Measurements from ENCODE around the gene CLDN11.

CLDN11 gene

GRCh38 chr3:170410428-170411029 is 8.1 kb upstream of the CLDN11 start:
- H3K27ac ChIP-seq (ENCODE audit: extremely low read depth, low read depth, low read length): no peak overlapping the region
- no peak overlapping the region for H3K4me3 ChIP-seq (ENCODE audit: low read depth, low read length)
- no peaks in the 10 kb centered on the region for H3K4me1 ChIP-seq (ENCODE audit: control insufficient read depth, insufficient read depth, low read length)
- no peak for TF ChIP-seq ZNF391 (tag by site-specific recombination; IDR thresholded peaks at IDR 0.05; ENCODE audit: borderline replicate concordance, low read depth)
- TF ChIP-seq, protein P1, sequence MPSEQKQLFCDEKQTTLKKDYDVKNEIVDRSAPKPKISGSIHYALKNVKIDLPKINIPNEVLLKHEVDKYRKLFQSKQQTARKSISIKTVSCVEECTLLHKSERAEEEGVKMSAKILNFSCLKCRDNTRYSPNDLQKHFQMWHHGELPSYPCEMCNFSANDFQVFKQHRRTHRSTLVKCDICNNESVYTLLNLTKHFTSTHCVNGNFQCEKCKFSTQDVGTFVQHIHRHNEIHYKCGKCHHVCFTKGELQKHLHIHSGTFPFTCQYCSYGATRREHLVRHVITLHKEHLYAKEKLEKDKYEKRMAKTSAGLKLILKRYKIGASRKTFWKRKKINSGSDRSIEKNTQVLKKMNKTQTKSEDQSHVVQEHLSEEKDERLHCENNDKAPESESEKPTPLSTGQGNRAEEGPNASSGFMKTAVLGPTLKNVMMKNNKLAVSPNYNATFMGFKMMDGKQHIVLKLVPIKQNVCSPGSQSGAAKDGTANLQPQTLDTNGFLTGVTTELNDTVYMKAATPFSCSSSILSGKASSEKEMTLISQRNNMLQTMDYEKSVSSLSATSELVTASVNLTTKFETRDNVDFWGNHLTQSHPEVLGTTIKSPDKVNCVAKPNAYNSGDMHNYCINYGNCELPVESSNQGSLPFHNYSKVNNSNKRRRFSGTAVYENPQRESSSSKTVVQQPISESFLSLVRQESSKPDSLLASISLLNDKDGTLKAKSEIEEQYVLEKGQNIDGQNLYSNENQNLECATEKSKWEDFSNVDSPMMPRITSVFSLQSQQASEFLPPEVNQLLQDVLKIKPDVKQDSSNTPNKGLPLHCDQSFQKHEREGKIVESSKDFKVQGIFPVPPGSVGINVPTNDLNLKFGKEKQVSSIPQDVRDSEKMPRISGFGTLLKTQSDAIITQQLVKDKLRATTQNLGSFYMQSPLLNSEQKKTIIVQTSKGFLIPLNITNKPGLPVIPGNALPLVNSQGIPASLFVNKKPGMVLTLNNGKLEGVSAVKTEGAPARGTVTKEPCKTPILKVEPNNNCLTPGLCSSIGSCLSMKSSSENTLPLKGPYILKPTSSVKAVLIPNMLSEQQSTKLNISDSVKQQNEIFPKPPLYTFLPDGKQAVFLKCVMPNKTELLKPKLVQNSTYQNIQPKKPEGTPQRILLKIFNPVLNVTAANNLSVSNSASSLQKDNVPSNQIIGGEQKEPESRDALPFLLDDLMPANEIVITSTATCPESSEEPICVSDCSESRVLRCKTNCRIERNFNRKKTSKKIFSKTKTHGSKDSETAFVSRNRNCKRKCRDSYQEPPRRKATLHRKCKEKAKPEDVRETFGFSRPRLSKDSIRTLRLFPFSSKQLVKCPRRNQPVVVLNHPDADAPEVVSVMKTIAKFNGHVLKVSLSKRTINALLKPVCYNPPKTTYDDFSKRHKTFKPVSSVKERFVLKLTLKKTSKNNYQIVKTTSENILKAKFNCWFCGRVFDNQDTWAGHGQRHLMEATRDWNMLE (tag by site-specific recombination; conservative IDR thresholded peaks at IDR 0.05; ENCODE audit: low read depth): no peak
- TF ChIP-seq ZNF654 (tag by site-specific recombination; IDR thresholded peaks at IDR 0.05; ENCODE audit: low read depth): peak; percentile 45
- peak; percentile 58; the same call in 1 of the 2 replicates for TF ChIP-seq ZNF2 (tag by site-specific recombination; IDR thresholded peaks at IDR 0.05)
- H3K9me3 ChIP-seq (ENCODE audit: control insufficient read depth, insufficient read depth, low read depth, low read length): no peaks in the 10 kb centered on the region
- ChIA-PET POLR2A (no interaction called here), CTCF (interaction anchor here (0.6 to 12.4 kb wide), 15 partner anchors 42 to 1455 kb away, joined by 3 to 202 read pairs (median 4); no protein-coding TSS in a partner anchor)
- H3K36me3 ChIP-seq (ENCODE audit: control insufficient read depth in 2 of 2, insufficient read depth in 1 of 2, low read length in 2 of 2): no peaks in the 10 kb centered on the region

DNA sequence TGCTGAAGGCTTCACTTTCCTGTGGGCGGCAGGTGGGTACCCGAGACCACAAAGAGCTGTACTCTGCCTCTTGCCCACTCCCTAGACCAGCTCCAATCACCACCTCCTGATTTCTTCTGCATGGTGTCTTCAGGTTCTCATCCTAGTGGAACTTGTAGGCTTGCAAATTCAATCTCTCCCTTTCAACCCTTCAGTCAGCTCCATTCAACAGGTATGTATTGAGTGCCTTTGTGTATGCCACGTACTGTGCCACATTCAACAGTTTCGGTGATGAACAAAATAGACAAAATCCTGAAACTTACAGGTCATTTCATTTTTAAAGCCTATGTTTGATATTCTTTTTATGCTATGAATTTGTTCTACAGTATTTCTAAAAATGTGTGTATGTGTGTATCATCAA is 5.4 kb upstream of the CLDN11 start:
- ChIA-PET CTCF (interaction anchor here (0.6 to 12.4 kb wide), 20 partner anchors 8 to 435 kb away, joined by 3 to 202 read pairs (median 4); no protein-coding TSS in a partner anchor), POLR2A (no interaction called here)
- no peak for TF ChIP-seq ZFP69B (tag by site-specific recombination; IDR thresholded peaks at IDR 0.05)
- TF ChIP-seq SCRT1 (tag by site-specific recombination; IDR thresholded peaks at IDR 0.05; ENCODE audit: borderline replicate concordance): peak; percentile 74
- TF ChIP-seq SCRT2 (tag by site-specific recombination; IDR thresholded peaks at IDR 0.05): peak; percentile 80
- no peak for TF ChIP-seq ZNF157 (tag by site-specific recombination; IDR thresholded peaks at IDR 0.05)
- peak; percentile 27; the same call in 1 of the 2 replicates for TF ChIP-seq EGR2 (tag by site-specific recombination; IDR thresholded peaks at IDR 0.05; ENCODE audit: low read depth)
- Histone ChIP-seq H3K4me3 (ENCODE audit: low read depth, low read length) (no peak overlapping the region), H3K36me3 (ENCODE audit: control insufficient read depth in 2 of 2, insufficient read depth in 1 of 2, low read length in 2 of 2) (no peaks in the 10 kb centered on the region), H3K27ac (ENCODE audit: extremely low read depth, low read depth, low read length) (no peak overlapping the region), H3K9me3 (ENCODE audit: control insufficient read depth, insufficient read depth, low read depth, low read length) (no peaks in the 10 kb centered on the region), H3K4me1 (ENCODE audit: control insufficient read depth, insufficient read depth, low read length) (no peaks in the 10 kb centered on the region)

DNA sequence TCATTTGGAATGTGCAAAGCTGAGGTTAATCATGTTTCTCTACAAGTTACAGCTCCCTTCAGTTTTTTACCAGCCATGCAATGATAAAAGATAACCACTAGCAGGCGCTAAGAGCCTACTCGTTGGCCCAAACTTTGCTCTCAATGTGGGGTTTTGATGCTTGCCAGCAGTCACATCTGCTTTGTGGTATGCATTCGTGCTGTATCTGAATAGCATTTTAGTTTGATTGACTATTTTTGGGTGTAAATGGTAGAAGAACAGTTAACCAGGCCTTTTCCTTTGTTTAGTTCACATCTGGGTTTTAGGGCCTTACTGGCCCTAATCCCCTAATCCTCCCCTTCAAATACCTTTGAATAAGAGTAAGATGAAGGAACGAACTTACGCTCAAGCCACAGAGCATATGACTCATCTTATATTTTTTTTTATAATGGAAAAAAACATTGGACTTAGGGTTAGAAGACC is 4.4 kb upstream of the CLDN11 start:
- ChIA-PET POLR2A (no interaction called here), CTCF (interaction anchor here (0.5 to 12.4 kb wide), 39 partner anchors 9 to 1150 kb away, joined by 3 to 202 read pairs (median 4); no protein-coding TSS in a partner anchor)
- H3K27ac ChIP-seq (ENCODE audit: extremely low read depth, low read depth, low read length): no peak overlapping the region
- H3K9me3 ChIP-seq (ENCODE audit: control insufficient read depth, insufficient read depth, low read depth, low read length): no peaks in the 10 kb centered on the region
- no peak overlapping the region for H3K4me3 ChIP-seq (ENCODE audit: low read depth, low read length)
- no peaks in the 10 kb centered on the region for H3K4me1 ChIP-seq (ENCODE audit: control insufficient read depth, insufficient read depth, low read length)
- H3K36me3 ChIP-seq (ENCODE audit: control insufficient read depth in 2 of 2, insufficient read depth in 1 of 2, low read length in 2 of 2): no peaks in the 10 kb centered on the region
- 0 out of 2 replicates have a peak, but pooled peaks have one; percentile 43 for TF ChIP-seq ZNF2 (tag by site-specific recombination; IDR thresholded peaks at IDR 0.05)
- TF ChIP-seq ZNF843 (tag by site-specific recombination; IDR thresholded peaks at IDR 0.05): no peak
- TF ChIP-seq, protein P2, sequence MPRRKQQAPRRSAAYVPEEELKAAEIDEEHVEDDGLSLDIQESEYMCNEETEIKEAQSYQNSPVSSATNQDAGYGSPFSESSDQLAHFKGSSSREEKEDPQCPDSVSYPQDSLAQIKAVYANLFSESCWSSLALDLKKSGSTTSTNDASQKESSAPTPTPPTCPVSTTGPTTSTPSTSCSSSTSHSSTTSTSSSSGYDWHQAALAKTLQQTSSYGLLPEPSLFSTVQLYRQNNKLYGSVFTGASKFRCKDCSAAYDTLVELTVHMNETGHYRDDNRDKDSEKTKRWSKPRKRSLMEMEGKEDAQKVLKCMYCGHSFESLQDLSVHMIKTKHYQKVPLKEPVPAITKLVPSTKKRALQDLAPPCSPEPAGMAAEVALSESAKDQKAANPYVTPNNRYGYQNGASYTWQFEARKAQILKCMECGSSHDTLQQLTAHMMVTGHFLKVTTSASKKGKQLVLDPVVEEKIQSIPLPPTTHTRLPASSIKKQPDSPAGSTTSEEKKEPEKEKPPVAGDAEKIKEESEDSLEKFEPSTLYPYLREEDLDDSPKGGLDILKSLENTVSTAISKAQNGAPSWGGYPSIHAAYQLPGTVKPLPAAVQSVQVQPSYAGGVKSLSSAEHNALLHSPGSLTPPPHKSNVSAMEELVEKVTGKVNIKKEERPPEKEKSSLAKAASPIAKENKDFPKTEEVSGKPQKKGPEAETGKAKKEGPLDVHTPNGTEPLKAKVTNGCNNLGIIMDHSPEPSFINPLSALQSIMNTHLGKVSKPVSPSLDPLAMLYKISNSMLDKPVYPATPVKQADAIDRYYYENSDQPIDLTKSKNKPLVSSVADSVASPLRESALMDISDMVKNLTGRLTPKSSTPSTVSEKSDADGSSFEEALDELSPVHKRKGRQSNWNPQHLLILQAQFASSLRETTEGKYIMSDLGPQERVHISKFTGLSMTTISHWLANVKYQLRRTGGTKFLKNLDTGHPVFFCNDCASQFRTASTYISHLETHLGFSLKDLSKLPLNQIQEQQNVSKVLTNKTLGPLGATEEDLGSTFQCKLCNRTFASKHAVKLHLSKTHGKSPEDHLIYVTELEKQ (tag by site-specific recombination; IDR thresholded peaks at IDR 0.05; ENCODE audit: borderline replicate concordance): no peak
- TF ChIP-seq ZNF585B (tag by site-specific recombination; IDR thresholded peaks at IDR 0.05): no peak
- TF ChIP-seq ZNF10 (tag by site-specific recombination; IDR thresholded peaks at IDR 0.05): no peak
- no peak for TF ChIP-seq KLF7 (tag by site-specific recombination; IDR thresholded peaks at IDR 0.05; ENCODE audit: borderline replicate concordance)
- no peak for TF ChIP-seq ZNF670 (tag by site-specific recombination; IDR thresholded peaks at IDR 0.05; ENCODE audit: low read depth)
- TF ChIP-seq ZNF140 (tag by site-specific recombination; IDR thresholded peaks at IDR 0.05): no peak
- TF ChIP-seq ZSCAN30 (tag by site-specific recombination; IDR thresholded peaks at IDR 0.05): peak; percentile 85
- peak; percentile 68; the same call in 1 of the 2 replicates for TF ChIP-seq ZNF660 (tag by site-specific recombination; IDR thresholded peaks at IDR 0.05)
- peak; percentile 38; the same call in 1 of the 2 replicates for TF ChIP-seq CTCF (tag by site-specific recombination; IDR thresholded peaks at IDR 0.05)
- TF ChIP-seq ZBTB8A (tag by site-specific recombination; IDR thresholded peaks at IDR 0.05): no peak
- no peak for TF ChIP-seq WT1 (tag by site-specific recombination; IDR thresholded peaks at IDR 0.05)

Measured in HEK293 (cell line).